H1 (cell line): ENCODE measurements around the gene CPXM1. TPM values are rescaled to one million over a fixed set of nuclear protein-coding genes. Genes with fewer than 3 reads are reported as not detected.

Experiments
- BACH1 ChIP-seq: IDR thresholded peaks from 2 replicates; pipeline ENCODE4 v1.6.1; 2012; ENCODE audit warnings: low read length, improper control_type of control experiment
- GTF2F1 ChIP-seq: IDR thresholded peaks from 2 replicates; pipeline ENCODE4 v1.6.1; 2012; ENCODE audit warnings: low read depth, low read length, improper control_type of control experiment, borderline replicate concordance
- JUN ChIP-seq: IDR thresholded peaks from 2 replicates; pipeline ENCODE4 v1.6.1; 2011; ENCODE audit warnings: low read depth, mild to moderate bottlenecking, improper control_type of control experiment, low read length
- POU5F1 ChIP-seq: IDR thresholded peaks from 2 replicates; pipeline ENCODE4 v1.6.1; 2011; ENCODE audit warnings: low read depth, mild to moderate bottlenecking, low read length, moderate library complexity
- RFX5 ChIP-seq: IDR thresholded peaks from 2 replicates; pipeline ENCODE4 v1.6.1; 2011; ENCODE audit warnings: low read depth, low read length, improper control_type of control experiment, borderline replicate concordance
- SUZ12 ChIP-seq: fragments of 200-600 bp; sonication (generic); IDR thresholded peaks from 2 replicates; pipeline ENCODE4 v1.6.1; 2012; ENCODE audit warnings: mild to moderate bottlenecking, inconsistent platforms, low read length, moderate library complexity, mixed read lengths
- polyA plus RNA-seq, 7 experiments: library from polyadenylated mRNA; depleted of rRNA in 3 of 7; stranded (reverse) in 5 of 7; unstranded in 2 of 7; fragments of >200 nt in 5 of 7; fragments of 200-250 nt in 2 of 7; gene quantifications; 1 replicate in 5 of 7; 2 replicates in 1 of 7; 4 replicates in 1 of 7; pipeline versions ENCODE4 v1.2.1 to v1.2.3, GENCODE V29; 2011 to 2013; ENCODE audit warnings: missing spikeins in 2 of 7, mixed read lengths in 2 of 7
- total RNA-seq: library from RNA; stranded (reverse); fragmentation: NEBNext Ultra II Directional; extraction: Animal tissue kit (Norgen Biotek cat#: 25700); gene quantifications from 2 replicates; pipeline ENCODE4 v1.2.1, GENCODE V29; 2021
- TF ChIP-seq, protein P1 (sequence below), 3 experiments: IDR thresholded peaks; 1 replicate in 2 of 3; 2 replicates in 1 of 3; pipeline versions ENCODE4 v1.5.1 to v1.6.1; 2011; ENCODE audit warnings: low read length in 3 of 3, mild to moderate bottlenecking in 3 of 3, inconsistent platforms in 2 of 3, low read depth in 1 of 3, moderate library complexity in 1 of 3; ENCODE audit not compliant: insufficient read depth in 1 of 3; ENCODE audit errors: control extremely low read depth in 1 of 3
- TF ChIP-seq, protein P2 (sequence below): IDR thresholded peaks from 2 replicates; pipeline ENCODE4 v1.6.1; 2011; ENCODE audit warnings: low read length, improper control_type of control experiment
- TF ChIP-seq, protein P3 (sequence below): IDR thresholded peaks from 2 replicates; pipeline ENCODE4 v1.6.1; 2012; ENCODE audit warnings: inconsistent platforms

The CPXM1 gene
- total and polyA plus RNA-seq, 2 of the 8 experiments (the other 6 are each of a cell fraction or from before 2014, with no cell fraction given): 31.3 to 81.9 TPM

DNA sequence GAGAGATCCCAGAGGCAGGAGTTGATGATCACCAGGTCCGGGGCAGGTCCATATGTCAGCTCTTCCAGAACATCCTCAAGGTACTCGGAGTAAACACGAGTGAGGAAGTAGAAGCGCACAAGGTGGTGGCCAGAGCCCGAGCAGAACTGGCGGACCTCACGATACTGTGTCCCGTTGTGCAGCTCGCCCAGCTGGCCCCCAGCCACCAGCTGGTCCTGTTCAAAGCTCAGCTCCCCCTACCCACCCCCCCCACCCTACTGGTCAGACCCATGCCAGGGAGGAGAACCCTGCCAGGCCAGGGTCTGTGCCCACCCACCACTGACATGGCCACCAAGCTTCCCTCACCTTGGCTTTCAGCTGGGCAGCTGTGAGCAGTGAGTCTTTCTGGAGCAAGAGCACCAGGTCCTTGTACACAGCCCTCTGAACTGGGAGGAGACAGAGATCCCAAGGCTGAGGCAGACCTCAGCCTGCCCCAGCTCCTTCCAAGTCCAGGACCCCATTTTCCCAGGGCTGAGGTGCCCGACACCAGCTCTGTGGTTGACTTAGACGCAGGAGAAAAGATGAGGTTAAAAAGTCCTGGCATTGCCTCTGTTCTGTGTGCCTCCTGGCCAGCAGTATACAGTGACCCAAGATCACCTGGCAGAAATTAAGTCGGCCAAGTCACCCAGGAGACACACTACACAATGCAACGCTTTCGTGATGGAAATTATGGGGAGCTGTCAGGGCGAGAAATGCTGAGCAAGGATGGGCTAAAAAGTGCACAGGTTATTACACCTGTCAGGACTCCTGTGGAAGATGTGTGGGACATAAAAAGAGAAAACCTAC is 38.6 kb upstream of the CPXM1 start (continued):
- TF ChIP-seq, protein P1, sequence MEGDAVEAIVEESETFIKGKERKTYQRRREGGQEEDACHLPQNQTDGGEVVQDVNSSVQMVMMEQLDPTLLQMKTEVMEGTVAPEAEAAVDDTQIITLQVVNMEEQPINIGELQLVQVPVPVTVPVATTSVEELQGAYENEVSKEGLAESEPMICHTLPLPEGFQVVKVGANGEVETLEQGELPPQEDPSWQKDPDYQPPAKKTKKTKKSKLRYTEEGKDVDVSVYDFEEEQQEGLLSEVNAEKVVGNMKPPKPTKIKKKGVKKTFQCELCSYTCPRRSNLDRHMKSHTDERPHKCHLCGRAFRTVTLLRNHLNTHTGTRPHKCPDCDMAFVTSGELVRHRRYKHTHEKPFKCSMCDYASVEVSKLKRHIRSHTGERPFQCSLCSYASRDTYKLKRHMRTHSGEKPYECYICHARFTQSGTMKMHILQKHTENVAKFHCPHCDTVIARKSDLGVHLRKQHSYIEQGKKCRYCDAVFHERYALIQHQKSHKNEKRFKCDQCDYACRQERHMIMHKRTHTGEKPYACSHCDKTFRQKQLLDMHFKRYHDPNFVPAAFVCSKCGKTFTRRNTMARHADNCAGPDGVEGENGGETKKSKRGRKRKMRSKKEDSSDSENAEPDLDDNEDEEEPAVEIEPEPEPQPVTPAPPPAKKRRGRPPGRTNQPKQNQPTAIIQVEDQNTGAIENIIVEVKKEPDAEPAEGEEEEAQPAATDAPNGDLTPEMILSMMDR (IDR thresholded peaks at IDR 0.05; ENCODE audit: control extremely low read depth in 1 of 3, insufficient read depth in 1 of 3, low read depth in 1 of 3, low read length in 3 of 3): no peak
- TF ChIP-seq BACH1 (no peak), GTF2F1 (no peak), RFX5 (no peak), POU5F1 (no peak), JUN (no peak), SUZ12 (no peak)
- TF ChIP-seq, protein P2, sequence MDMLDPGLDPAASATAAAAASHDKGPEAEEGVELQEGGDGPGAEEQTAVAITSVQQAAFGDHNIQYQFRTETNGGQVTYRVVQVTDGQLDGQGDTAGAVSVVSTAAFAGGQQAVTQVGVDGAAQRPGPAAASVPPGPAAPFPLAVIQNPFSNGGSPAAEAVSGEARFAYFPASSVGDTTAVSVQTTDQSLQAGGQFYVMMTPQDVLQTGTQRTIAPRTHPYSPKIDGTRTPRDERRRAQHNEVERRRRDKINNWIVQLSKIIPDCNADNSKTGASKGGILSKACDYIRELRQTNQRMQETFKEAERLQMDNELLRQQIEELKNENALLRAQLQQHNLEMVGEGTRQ: no peak
- TF ChIP-seq, protein P3, sequence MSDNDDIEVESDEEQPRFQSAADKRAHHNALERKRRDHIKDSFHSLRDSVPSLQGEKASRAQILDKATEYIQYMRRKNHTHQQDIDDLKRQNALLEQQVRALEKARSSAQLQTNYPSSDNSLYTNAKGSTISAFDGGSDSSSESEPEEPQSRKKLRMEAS: no peak
